Fibroblast of the aortic adventitia (primary cell): Measurements from ENCODE around the gene JAK1. TPM values are rescaled to one million over a fixed set of nuclear protein-coding genes. Genes with fewer than 3 reads are reported as not detected.

Experiments used
- DNase-seq: peaks from one replicate; pipeline ENCODE4 v3.0.0-alpha.2; 2010; ENCODE audit warnings: low read depth
- H3K4me3 ChIP-seq: 2 replicates; pipeline ENCODE4 v1.5.1; 2011; ENCODE audit warnings: low read depth, mild to moderate bottlenecking, control low read depth, low read length, moderate library complexity
- CTCF ChIP-seq: IDR thresholded peaks from 2 replicates; pipeline ENCODE4 v1.5.1; 2011; ENCODE audit warnings: mild to moderate bottlenecking, low read length, control low read depth, inconsistent platforms; ENCODE audit not compliant: insufficient read depth
- total RNA-seq: library from RNA; depleted of rRNA; stranded (reverse); fragments of >200 nt; gene quantifications from 2 replicates; pipeline ENCODE4 v1.2.3, GENCODE V29; 2012; ENCODE audit warnings: low replicate concordance

The JAK1 gene
- total RNA-seq, 1 donor = 159 TPM

- no peak for TF ChIP-seq CTCF
- H3K4me3 ChIP-seq = no peak overlapping the region
- no peak for DNase-seq
These were observed 70.8 kb downstream of the JAK1 start for GRCh38 chr1:64895500-64895899.

- DNase-seq = no peak
- no peak overlapping the region for H3K4me3 ChIP-seq
- no peak for TF ChIP-seq CTCF
These were observed 71.7 kb downstream of the JAK1 start for GRCh38 chr1:64894438-64895196.

GRCh38 chr1:64893921-64894320, 72.4 kb downstream of the JAK1 start:
- H3K4me3 ChIP-seq = no peak overlapping the region
- no peak for DNase-seq
- no peak for TF ChIP-seq CTCF

GRCh38 chr1:64892576-64893573, 73.5 kb downstream of the JAK1 start:
- no peak overlapping the region for H3K4me3 ChIP-seq
- TF ChIP-seq CTCF = no peak
- peak; percentile 40 for DNase-seq

GRCh38 chr1:64891448-64891825, 74.9 kb downstream of the JAK1 start:
- peak; percentile 38 for DNase-seq
- TF ChIP-seq CTCF = no peak
- no peak overlapping the region for H3K4me3 ChIP-seq

GRCh38 chr1:64890699-64891447, 75.5 kb downstream of the JAK1 start:
- no peak overlapping the region for H3K4me3 ChIP-seq
- no peak for DNase-seq
- TF ChIP-seq CTCF = no peak
